Pulmonary artery endothelial cell (primary cell): ENCODE measurements around the gene COL9A3. TPM values are rescaled to one million over a fixed set of nuclear protein-coding genes. Genes with fewer than 3 reads are reported as not detected.
"Not testable (repeated sequence)": the region's sequence is repeated elsewhere in the genome, so short reads cannot be mapped to it uniquely, and the experiment has no call there.

ENCODE experiments used
- DNase-seq: peaks from one replicate; pipeline ENCODE4 v3.0.0-alpha.2; 2011; ENCODE audit warnings: low read depth, low spot score
- total RNA-seq: library from RNA; depleted of rRNA; stranded (reverse); fragments of >200 nt; gene quantifications from 2 replicates; pipeline ENCODE4 v1.2.3, GENCODE V29; 2014

COL9A3 gene
- total RNA-seq, 1 donor from 2014 or later: 0.20 TPM

GRCh38 chr20:62853304-62853703 lies 36.5 kb downstream of the COL9A3 start:
- DNase-seq: not testable (repeated sequence)

DNA sequence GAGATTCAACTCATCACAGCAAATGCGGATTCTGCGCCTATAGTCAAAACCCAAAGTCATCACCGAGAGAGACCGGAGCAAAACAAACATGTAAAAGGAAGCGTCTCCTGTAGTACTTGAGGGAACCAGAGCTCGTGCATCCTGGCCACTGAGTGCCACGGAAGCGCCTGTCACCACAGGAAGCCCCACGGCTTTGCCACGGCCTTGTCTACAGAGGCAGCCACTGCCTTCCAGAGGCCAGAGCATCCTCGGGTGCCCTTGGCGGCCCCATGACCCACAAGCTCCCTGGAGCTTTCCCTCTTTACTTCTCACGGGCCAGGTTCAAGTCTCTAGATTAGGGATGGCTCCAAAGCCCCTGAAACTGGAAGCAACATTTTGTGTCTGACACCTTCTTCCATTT lies 37.3 kb downstream of the COL9A3 start:
- no peak for DNase-seq

DNA sequence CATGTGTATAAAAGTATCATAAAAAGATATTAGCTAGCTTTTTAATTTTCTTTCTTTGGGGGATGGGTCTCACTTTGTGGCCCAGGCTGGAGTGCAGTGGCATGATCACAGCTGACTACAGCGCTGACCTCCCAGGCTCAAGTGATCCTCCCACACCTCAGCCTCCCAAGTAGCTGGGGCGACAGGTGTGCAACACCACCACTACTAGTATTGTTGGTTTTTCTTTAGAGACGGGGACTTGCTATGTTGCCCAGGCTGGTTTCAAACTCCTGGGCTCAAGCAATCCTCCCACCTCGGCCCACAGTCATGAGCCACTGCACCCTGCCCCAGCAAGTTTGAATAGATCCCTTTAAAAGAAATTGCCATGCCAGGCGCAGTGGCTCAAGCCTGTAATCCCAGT lies 38.3 kb downstream of the COL9A3 start:
- no peak for DNase-seq

GRCh38 chr20:62856931-62857619 lies 40.2 kb downstream of the COL9A3 start:
- no peak for DNase-seq

DNA sequence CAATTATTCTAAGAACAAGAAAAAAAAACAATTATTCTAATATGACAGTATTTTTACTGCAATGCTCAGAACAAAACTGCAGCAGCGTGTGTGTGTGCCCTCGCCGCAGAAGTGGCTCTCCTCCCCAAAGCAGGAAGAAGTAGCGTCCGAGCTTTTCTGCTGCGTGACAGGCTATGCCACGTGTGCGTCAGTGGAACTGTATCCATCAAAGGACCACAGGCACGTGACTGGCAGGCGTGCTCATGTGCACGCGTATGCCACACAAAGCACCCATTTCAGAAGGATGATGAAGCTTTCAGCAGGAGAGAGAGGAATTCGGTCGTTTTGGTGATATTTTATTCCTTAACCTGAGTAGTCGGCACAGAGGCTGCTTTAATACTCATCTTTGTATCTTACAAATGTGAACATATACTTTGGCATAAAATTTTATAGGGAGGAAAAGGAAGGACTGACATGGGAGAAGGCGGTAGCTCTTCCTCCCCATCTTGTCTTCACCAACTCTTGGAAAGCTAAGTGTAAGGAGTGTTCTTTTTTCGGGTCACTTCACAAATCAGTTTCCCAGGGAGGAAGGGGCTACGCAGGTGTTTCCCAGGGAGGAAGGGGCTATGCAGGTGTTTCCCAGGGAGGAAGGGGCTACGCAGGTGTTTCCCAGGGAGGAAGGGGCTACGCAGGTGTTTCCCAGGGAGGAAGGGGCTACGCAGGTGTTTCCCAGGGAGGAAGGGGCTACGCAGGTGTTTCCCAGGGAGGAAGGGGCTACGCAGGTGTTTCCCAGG lies 41.4 kb downstream of the COL9A3 start:
- no peak for DNase-seq

- DNase-seq: no peak
Observed at GRCh38 chr20:62859721-62860120, 42.9 kb downstream of the COL9A3 start.

DNA sequence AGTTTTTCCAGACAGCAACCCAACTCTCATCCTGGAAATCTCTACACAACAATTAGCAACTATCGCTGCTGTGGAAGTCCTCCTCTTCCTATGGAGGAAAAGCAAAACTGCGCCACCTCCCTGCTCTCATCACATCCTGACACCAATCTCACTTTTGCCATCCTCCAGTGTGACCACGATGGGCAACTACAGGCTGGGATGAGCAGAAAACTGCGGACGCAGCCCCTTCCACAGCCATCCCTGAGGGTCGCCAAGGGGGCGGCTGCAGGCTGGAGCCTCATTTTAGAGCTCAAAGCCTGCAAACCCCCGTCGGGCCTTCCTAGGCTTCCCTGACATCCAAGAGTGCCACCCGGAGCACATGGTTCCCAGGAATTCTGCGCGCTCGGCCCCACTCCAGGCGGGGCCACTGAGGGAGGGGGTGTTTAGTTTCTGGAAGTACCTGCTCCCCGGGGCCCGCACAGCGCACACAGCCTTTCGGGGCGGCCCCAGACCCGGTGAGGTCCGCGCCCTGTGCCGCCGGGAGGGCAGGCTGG lies 43.6 kb downstream of the COL9A3 start:
- no peak for DNase-seq

DNA sequence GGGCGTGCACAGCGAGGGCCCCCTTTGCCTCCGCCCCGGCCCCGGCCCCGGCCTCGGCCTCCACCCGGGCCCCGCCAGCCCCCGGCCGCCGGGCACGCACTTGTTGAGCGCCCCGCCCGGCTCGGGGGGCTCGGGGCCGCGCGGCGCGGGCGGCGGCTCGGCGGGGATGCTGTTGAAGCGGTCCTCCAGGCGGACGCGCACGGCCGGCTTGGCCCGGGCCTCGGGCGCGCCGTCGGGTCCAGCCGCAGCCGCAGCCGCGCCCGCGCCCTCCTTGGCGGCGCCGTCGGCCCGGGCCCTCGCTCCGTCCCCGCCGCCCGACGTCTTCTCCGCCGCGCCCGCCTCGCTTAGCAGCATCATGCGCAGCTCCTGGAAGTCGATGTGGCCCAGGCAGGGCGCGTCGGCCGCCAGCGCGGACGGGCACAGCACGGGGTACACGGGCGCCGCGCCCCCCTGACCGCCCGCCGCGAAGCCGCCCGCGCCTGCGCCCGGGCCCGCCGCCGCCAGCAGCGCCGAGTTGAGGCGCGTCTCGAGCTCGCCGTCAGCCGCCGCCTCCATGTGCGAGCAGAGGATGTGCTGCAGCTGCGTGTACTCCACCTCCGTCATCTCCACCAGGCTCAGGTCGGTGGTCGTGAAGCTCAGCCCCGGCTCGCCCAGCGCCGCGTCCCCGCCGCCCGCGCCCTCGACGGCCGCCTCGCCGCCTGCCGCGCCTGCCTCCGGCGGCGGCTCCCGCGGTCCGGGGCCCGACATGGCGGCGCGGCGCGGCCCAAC lies 44.3 kb downstream of the COL9A3 start:
- no peak for DNase-seq

DNA sequence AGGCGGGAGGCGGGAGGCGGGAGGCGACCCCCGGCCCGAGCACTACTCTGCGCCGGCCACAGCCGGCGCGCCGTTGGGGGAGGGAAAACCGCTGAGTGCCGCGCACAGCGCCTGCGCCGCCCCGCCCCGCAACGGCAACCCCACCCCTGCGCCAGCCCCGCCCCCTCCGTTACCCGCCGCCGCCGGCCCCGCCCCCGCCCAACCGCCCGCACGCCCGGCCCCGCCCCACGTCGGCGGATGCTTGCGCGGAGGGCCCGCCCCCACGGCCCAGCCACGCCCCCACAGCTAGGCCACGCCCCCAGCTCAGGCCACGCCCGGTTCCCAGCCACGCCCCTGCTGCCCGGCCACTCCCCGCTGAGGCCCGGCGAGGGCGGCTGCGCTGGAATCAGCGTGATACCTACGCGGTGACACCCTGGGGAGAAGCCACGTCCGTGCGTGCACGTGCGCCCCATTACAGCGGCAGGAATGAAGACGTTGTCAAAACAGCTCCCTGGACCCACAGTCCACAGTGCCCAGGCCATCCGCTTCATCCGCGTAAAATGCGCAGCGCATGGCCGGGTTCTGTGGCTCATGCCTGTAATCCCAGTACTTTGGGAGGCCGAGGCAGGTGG lies 45.0 kb downstream of the COL9A3 start, which contains the start of gene TCFL5:
TCFL5 (minus strand) TSS at position 97 of the 611 bp plus-strand sequence. CDS start 152 bp downstream, outside the sequence.
- peak; percentile 35 for DNase-seq

- no peak for DNase-seq
Observed at GRCh38 chr20:62864207-62864606, 47.4 kb downstream of the COL9A3 start.

- DNase-seq: no peak
Observed at GRCh38 chr20:62872184-62872847, 55.5 kb downstream of the COL9A3 start.

GRCh38 chr20:62872862-62873261 lies 56.0 kb downstream of the COL9A3 start:
- DNase-seq: no peak

GRCh38 chr20:62873280-62873679 lies 56.4 kb downstream of the COL9A3 start:
- DNase-seq: no peak

DNA sequence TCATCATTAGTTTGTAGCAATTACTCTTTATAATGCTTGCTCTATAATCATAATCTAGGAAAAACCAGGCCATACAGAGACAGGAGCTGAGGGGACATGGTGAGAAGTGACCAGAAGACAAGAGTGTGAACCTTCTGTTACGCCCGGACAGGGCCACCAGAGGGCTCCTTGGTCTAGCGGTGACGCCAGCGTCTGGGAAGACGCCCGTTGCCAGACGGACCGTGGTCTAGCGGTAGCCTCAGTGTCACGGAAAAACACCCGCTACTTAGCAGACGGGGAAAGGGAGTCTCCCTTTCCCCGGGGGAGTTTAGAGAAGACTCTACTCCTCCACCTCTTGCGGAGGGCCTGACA lies 56.8 kb downstream of the COL9A3 start:
- DNase-seq: not testable (repeated sequence)

DNA sequence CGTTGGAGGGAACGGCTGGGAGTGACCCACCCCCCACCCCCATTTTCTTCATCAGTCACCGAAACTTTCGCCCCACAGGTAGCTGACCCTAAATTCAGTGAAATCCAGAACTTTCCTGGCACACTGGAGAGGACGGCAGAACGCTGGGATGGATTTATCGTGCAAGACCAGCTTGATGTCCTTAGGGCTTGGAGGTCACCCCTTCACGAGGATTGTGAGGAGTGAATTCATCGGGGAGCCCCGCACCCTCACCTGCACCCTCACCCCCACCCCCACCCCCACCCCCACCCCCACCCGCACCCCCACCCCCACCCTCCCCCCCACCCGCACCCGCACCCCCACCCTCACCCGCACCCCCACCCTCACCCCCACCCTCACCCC lies 58.1 kb downstream of the COL9A3 start:
- DNase-seq: no peak

DNA sequence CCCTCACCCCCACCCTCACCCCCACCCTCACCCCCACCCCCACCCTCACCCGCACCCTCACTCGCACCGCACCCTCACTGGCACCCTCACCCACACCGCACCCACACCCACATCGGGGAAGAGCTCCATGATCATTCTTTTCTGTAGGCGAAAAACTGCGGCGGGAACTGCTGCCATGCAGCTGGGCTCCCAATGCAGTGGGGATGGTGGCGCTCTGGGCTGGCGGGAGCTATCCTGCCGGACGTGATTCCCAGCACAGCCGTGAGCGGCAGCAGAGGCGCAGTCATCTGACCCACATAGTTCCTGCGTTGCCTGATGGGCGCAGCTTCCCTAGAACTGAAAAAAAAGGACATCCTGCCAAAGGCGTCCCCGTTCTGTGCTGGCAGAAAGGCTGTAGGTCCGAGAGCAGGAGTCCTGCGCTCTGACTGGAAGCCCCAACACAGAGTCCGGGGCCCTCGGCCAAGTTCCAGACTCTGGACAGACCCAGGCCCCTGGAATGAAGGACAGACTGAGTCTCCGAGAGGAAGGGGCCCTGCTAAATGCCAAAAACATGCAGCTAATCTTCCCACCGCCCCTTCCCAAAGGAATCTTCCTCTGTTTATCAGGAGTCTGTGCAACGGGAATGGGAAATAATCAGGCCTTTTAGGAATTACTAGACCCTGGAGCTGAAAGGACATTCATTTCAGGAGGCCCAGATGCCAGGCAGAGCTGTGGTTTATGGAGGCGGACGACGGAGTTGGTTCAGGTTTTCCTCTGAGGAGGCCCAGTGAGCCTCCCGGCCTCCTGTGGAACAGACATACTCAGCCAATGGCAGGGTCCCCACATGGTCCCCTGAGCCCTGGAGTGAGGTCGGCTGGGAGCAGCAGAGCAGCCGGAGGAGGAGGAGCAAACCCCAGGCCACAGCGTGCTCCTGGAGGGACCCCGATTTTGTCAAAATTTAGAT lies 58.8 kb downstream of the COL9A3 start:
- peak; percentile 64 for DNase-seq

- DNase-seq: no peak
Observed at GRCh38 chr20:62876501-62876901, 59.7 kb downstream of the COL9A3 start.

DNA sequence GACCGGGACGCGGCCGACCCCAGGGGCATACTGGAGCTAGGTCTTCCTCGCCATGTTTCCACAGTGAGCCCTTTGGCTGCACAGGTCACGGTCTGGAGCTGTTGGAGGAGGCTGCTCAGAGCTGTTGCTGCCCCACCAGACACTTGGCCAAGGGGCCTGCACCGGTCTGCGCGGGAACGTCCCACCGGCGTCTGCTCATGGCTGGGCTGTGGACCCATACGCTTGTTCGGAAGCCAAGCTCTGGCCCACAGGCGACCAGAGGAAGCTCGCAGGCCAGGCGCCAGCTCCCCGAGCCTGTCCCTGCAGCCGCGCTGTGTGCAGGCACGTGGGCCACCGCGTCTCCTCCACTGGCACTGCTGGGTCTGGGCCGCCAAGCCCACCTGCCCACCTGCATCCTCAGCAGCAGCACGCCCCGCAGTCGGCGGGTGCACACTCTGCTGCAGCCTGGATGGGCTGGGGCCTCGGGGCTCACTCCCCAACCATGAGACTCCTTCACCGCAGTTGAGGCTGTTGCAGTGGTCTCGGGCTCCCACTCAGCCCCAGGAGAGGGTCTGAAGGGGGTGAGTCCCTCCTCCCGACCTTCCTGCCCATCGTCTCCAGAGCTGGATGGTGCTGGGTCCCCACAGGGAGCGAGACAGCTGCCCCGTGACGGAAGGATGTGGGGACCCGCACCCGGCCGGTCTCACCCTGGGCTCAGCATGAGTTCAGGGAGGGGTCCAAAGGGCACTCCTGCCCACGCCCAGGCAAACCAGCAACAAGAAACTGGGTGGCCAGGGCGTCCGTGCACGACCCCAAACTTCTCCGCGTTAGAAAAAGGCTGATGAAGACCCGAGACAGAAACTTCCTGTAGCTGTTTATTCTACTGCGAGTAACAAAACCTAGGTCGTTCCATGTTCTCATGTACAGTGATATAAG lies 60.3 kb downstream of the COL9A3 start:
- peak; percentile 66 for DNase-seq
